ENCODE measurements around the gene CAVIN1.
"Not testable (repeated sequence)": the region's sequence is repeated elsewhere in the genome, so short reads cannot be mapped to it uniquely, and the experiment has no call there.

CAVIN1 gene

DNA sequence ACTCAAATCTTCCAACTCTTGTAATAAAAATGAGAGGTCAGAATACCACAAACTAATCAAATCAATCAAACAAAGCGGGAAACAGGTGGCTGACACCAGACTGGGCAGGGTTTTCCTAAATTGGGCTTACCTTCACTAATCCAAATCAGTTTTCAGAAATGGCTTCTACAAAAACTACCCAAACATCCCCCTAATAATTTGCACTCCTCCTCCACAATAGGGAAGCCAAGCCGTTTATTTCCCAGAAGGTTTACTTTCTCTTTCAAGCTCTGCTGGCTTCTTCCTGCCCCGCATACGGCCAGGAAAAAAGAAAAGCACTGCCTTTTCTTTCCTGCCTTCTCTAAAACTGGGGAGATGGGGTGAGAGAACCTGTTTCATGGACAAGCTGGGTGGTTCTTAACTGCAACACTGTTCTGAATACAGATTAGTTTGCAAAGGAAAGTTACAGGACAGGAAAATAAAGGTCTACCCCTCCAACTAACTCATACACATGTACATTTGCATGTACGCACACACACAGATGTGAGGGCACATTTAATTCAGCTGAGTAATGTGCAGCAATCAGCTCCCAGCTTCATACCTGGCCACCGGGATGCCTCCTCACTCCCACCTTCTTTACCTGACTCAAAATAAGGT lies 44.0 kb downstream of the CAVIN1 start:
- no peak for DNase-seq (ENCODE audit: low read depth in 2 of 2)

DNA sequence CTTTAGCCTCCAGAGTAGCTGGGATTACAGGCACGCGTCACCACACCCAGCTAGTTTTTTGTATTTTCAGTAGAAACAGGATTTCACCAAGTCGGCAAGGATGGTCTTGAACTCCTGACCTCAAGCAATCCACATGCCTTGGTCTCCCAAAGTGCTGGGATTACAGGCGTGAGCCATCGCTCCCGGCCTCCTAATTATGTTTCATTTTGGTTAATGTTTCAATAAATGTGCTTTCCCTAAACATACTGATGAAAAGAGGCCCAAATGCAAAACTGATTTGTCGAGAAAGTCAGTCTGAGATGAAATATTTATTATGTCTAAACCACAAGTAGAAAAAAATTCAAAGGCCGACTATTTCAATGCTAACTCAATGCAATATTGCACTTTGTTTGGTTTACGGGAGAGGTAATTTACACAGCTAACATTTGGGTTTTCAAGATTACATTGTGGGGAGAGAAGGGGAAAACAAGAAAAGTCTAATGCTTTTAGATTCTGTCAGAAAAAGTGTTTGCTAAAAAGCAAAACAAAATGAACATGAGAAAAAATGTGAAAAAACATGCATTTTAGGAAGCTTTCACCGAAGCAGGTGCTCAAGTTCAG lies 44.6 kb downstream of the CAVIN1 start:
- DNase-seq (ENCODE audit: low read depth in 2 of 2), result no peak

GRCh38 chr17:42373896-42374295 lies 49.2 kb downstream of the CAVIN1 start:
- no peak for DNase-seq (ENCODE audit: low read depth in 2 of 2)

GRCh38 chr17:42372142-42372541 lies 50.9 kb downstream of the CAVIN1 start:
- no peak for DNase-seq (ENCODE audit: low read depth in 2 of 2)

DNA sequence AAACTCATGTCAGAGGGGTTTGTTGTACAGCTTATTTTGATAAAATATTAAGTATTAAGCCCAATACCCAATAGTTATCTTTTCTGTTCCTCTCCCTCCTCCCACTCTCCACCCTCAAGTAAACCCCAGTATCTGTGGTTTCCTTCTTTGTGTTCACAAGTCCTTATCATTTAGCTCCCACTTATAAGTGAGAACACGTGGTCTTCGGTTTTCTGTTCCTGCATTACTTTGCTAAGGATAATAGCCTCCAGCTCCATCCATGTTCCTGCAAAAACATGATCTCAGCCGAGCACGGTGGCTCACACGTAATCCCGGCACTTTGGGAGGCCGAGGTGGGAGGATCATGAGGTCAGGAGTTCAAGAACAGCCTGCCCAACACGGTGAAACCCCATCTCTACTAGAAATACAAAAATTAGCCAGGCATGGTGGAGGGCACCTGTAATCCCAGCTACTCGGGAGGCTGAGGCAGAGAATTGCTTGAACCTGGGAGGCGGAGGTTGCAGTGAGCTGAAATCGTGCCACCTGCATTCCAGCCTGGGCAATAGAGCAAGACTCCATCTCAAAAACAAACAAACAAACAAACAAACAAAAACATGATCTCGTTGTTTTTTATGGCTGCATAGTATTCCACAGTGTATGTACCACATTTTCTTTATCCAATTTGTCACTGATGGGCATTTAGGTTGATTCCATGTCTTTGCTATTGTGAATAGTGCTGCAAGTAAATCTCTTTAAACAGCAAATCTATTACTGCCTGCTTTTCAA lies 54.1 kb downstream of the CAVIN1 start:
- DNase-seq (ENCODE audit: low read depth in 2 of 2), result not testable (repeated sequence)

- not testable (repeated sequence) for DNase-seq (ENCODE audit: low read depth in 2 of 2)
These were observed 54.7 kb downstream of the CAVIN1 start for GRCh38 chr17:42368310-42368709.

DNA sequence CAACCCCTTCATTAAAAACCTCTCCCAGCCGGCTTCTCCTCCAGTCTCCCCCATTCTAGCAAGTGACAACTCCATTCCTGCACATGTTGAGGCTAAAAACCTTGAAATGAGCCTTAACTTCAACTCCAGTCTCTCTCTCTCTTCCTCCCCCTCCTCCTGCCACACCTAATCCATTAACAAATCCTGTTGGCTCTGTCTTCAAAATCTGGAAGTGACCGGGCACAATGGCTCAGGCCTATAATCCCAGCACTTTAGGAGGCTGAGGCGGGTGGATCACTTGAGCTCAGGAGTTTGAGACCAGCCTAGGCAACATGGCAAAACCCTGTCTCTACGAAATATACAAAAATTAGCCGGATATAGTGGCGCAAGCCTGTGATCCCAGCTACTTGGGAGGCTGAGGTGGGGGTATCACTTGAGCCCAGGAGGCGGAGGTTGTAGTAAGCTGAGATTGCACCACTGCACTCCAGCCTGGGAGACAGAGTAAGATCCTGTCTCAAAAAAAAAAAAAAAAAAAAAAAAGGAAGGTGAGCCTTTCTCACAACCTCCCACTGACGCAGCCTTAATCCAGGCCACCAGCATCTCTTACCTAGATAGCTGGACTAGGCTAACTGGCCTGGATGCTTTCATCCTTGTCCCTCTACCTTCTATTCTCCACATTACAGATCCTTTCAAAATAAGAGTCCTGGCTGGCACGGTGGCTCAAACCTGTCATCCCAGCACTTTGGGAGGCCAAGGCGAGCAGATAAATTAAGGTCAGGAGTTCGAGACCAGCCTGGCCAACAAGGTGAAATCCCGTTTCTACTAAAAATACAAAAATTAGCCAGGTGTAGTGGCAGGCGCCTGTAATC lies 56.7 kb downstream of the CAVIN1 start:
- not testable (repeated sequence) for DNase-seq (ENCODE audit: low read depth in 2 of 2)

DNA sequence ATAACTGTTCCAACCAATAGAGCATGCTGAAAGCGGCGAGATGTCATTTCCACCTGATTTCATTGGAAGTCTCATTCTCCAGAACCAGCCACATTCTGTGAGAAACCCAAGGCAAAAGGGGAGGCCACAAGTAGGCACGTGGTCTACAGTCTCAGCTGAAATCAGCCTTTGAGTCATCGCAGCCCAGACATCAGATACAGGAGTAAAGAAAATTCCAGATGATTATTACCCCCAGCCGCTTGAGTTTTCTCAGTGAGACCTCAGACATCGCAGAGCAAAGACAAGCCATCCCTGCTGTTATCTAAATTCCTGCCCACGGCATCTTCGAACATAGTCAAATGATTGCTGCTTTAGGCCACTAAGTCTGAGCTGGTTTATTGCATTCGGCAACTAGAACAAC lies 57.9 kb downstream of the CAVIN1 start:
- DNase-seq (ENCODE audit: low read depth in 2 of 2), result peak in 1 of 2 experiments; percentile 35

DNA sequence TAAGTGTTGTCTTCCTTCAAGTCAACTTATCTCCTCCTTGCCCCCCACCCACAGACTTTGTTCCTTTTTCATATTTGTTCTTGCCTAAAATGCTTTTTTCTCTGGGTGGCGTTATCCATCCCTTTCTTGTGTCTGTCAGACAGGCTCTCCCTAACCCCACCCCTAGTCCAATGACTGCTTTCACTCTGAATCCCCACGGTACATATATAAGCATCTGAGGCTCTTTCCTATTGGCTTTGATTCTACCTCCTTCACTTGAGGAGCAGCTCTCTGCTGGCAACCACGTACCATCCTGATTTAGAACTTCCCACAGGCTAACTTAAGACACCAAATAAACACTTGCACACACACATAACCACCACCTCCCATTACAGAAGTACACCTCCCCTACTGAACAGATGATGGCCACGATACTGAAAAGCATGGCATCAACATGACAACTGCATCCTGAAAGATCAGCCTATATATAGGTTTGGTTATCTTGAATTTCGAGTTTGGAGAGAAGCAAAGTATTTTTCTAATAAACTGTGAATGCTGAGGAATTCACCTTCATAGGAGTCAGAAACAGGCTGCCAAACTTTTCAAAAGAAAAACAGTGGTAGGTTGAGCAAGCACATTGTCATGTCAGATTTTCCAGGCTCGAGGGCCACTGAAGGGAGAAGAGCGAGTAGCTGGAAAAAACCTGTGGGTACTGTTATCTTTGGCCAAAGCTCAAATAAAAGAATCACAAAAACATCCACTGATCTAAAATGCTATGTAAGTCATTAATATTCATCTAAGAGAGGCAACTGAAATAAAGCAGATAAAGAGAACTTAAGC lies 59.1 kb downstream of the CAVIN1 start:
- DNase-seq (ENCODE audit: low read depth in 2 of 2), result no peak

- no peak for DNase-seq (ENCODE audit: low read depth in 2 of 2)
These were observed 59.8 kb downstream of the CAVIN1 start for GRCh38 chr17:42363231-42363630.

- no peak for DNase-seq (ENCODE audit: low read depth in 2 of 2)
These were observed 60.7 kb downstream of the CAVIN1 start for GRCh38 chr17:42362245-42362961.

DNA sequence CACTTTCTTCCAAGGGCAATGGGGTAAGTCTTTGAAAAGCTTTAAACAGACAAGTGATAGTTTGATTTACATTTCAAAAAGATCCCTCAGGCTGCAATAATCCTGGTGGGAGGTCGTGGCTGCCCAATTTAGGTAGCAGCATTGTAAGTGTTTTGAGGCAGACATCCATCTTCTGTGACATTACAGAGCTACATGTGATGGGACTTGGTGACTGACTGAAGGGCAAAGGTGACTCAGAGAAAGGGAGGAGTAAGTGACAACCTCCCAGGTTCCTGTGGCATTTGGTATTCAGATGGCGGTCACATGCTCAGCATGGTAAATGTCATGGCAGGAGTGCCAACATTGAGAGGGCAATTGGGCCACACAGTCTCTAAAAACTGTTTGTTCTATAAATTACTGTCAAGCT lies 61.3 kb downstream of the CAVIN1 start:
- DNase-seq (ENCODE audit: low read depth in 2 of 2), result no peak

DNA sequence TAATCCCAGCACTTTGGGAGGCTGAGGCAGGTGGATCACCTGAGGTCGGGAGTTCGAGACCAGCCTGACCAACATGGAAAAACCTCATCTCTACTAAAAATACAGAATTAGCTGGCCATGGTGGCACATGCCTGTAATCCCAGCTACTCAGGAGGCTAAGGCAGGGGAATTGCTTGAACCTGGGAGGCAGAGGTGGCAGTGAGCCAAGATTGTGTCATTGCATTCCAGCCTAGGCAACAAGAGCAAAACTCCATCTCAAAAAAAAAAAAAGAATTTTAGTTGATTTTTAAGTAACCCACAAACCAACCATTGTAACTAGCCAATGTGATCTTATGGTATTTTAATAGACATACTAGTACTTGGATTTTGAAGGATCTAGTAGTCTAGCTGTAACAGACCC lies 62.7 kb downstream of the CAVIN1 start:
- DNase-seq (ENCODE audit: low read depth in 2 of 2), result peak in 1 of 2 experiments; percentile 44

- DNase-seq (ENCODE audit: low read depth in 2 of 2), result no peak
These were observed 63.9 kb downstream of the CAVIN1 start for GRCh38 chr17:42359133-42359532.

GRCh38 chr17:42358434-42358833 lies 64.6 kb downstream of the CAVIN1 start:
- no peak for DNase-seq (ENCODE audit: low read depth in 2 of 2)

GRCh38 chr17:42354956-42355843 lies 67.9 kb downstream of the CAVIN1 start:
- peak; percentile 69 to 75 for DNase-seq (ENCODE audit: low read depth in 2 of 2)
